IPS DF 19.7 (cell line): ENCODE measurements around the gene ARID1B.
A peak's percentile ranks its signal among the peaks of the same experiment; 100 is the strongest.

ENCODE experiments used
- DNase-seq: peaks from one replicate; pipeline ENCODE4 v3.0.0-alpha.2; 2013; ENCODE audit warnings: low read depth, low spot score

ARID1B gene

DNA sequence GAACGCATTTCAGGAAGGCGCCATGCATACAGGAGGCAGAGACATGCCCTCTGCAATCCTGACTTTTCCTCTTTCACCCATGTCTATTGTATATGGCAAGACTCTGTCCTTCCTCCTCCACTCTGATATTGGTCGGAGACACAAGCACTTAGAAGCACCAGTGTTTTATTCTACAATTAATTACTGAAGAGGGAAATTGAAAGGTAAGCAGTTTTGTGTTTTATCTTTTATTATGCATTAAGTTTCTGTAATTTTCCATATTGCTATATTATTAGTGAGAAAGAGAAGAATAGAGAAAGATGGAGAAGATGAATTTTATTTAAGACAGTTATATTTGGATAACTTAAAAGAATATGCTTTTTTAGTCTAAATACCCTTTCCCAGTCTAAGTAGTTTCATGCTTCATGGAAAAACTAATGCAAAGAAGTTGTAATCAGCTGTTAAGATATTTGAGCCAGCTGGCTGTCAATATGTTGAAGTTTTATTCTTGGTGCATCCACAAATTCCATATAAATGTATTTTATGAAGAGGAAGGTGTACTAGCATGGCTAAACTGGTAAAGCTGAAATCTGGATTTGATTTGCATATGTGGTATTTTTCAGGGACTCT lies 13.6 kb downstream of the ARID1B start:
- no peak for DNase-seq

DNA sequence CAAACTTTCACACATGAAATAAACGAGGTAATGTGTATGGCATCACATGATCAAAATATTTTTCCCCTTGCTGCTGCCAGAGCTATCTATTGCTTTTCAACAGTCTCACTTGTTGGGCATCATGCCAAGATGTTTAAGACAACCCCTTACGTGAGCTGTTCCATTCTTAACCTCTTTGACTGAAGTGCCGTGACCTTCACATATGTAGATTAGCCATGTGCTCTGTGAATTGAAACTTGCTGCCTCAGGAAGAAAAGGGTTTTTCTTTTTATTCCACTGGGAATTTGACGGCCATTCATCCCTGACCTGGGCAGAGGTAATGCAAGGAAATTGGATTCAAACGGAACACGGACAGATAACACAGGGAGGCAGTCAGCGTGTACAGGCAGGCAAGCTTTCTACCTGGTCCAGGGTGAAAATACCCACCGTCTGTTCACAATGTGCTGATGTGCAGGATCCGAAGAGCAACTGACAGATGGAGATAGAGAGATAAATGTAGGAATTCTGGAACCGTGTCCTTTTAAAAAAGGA lies 14.2 kb downstream of the ARID1B start:
- DNase-seq: peak; percentile 35

DNA sequence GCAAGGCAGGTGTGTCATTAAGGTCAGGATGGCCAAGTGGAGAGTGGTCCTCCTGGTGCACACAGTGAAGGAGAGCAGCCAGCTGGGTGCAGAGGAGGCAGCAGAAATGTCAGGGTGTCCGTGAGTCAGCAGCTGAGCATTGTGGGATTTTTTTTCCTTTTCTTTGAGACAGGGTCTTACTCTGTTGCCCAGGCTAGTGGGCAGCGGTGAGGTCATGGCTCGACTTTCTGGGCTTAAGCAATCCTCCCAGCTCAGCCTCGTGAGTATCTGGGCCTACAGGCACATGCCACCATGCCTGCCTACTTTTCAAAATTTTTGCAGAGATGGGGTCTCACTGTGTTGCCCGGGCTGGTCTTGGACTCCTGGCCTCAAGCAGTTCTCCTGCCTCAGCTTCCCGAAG lies 16.0 kb downstream of the ARID1B start:
- no peak for DNase-seq

DNA sequence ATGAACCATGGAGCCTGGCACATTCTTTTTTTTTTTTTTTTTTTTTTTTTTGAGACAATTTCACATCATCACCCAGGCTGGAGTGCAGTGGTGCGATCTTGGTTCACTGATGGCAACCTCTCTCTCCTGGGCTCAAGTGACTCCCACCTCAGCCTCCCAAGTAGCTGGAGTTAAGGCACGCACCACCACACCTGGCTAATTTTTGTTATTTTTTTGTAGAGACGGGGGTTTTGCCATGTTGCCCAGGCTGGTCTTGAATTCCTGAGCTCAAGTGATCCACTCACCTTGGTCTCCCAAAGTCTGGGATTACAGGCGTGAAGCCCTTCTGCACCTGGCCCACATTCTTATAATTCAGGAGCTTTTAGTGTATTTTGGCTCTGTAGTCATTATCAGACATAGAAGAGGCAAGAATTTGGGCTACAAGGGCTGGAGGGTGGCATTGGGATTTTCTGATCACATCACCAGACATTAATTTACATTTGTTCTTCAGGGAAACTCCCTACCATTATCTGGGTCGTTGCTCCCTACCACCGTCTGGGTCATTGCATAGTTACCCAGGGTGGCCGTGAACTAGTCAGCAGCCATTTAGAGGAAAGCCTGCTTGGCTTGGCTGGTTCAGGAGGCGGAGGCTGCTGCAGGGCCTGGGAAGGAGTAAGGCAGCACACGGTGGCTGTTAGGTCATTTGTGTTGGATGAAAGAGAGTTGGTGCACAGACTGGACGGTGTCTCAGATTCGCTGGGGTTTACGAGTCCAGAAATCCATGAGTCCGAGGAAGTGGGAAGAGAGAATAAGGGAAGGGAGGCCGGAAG lies 17.6 kb downstream of the ARID1B start:
- no peak for DNase-seq

DNA sequence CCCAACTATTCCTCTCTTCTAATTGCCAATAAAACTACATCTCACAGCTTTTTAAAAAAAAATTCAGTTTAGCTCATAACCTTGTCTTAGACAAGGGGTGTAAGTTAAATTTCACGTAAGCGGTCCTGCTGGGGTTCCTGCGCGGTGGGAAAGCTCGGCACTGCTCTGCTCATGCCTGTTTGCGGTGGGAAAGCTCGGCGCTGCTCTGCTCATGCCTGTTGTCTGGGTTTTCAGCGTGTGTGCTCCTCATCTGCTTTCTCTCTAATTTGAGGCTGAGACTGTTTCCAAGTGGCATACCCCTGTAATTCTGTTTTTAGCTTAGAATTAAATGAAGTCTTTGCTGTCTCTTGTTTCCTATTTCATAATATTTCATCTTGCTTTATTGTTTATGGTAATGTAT lies 18.6 kb downstream of the ARID1B start:
- no peak for DNase-seq

DNA sequence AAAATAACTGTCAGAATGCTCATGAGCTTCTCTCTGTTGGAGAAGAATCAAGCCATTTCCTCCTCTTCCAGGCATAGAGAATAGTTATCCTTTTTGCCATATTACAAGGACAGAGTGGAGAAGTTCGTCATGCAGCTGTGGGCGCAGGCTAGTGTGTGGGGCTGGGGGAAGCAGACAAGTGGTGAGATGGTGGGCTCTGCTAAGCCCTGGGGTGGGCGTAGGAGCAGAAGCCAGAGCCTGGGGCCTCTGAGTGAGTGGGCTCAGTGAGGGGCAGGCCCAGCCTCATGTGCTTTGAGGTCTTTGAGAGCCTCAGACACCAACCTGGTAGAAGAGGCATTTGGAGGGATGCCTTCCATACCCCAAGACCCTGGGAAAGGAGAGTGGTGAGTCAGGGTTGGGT lies 19.4 kb downstream of the ARID1B start:
- no peak for DNase-seq

DNA sequence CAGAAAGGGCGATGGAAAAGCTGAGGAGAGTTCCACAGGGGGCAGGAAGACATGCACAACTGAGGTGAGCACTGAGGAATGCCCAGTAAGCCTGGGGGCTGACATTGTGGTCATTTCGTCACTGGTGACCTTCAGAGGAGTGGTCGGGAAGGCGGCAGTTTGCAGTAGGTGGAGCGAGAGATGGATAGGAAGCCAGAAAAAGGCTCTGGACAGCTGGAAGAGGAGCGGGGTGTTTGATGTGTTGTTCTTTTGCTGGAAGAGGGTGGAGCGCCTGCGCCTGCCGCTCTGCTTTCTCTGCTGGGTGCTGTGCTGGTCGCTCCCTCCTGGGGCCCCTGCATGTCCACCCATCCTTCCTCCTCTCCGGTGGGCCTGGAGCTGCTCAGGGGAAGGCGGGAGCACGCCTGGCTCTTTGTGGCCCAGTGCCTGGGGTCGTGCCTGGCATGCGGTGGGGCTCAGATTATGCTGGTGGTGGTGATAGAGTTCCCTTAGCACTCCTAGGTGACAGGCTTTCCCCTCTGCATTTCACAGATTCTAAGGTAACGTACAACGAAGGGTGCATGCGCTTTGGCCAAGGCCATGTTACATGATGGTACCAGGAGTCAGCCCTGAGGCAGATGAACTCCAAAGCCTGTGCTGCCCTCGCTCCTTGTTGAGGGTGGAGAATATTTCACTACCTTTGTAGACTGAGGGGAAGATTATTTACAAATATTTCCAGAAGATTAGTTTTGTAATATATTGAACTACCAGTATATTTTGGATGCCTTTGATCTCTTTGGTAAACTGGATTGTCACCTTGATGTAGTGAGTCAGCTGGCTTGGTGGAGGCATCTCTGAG lies 20.9 kb downstream of the ARID1B start:
- DNase-seq: no peak

DNA sequence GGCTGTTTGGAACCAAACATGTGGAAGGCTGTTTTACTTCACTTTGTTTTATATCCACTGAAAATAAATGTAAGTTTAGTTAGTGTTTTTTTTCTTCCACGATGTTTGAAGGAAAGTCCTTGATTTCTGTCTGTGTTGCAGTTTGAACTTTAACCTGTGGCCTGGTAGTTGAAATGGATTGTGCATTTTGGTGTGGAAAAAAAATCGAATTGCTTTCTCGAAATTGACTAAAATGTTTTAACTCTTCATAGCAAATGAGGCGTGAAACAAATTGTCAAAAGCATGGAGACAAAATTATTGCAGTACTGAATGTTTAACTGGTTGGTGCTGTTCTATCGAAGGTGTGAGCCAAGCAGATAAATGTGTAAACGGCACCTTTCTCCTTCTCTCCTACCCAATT lies 24.5 kb downstream of the ARID1B start:
- no peak for DNase-seq

DNA sequence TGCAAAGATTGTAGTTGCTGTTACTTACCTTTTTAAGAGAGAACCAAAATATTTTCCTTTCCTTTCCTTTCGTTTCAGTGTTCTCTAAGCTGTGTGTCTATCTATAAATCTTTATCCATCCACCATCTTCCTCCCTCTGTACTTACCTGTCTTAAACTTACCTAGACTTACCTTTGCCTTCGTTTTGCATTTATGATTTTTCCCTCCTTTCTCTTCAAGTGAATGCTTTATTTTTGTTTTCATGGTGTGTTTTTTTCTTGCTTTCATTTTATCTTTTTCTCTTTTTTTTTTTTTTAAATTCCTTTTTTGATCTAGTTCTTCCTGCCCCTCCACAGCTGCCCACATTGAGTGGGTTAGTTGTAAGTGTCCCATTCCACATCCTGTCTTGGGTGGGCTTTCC lies 26.2 kb downstream of the ARID1B start:
- DNase-seq: no peak

DNA sequence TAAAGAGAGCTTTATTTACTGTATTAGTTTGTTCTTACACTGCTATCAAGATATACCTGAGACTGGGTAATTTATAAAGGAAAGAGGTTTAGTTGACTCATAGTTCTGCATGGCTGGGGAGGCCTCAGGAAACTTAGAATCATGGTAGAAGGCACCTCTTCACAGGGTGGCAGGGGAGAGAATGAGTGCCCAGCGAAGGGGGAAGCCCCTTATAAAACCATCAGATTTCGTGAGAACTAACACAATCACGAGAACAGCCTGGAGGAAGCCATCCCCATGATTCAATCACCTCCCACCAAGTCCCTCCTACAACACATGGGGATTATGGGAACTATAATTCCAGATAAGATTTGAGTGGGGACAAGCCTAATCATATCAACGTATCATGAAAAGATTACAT lies 27.2 kb downstream of the ARID1B start:
- DNase-seq: no peak

DNA sequence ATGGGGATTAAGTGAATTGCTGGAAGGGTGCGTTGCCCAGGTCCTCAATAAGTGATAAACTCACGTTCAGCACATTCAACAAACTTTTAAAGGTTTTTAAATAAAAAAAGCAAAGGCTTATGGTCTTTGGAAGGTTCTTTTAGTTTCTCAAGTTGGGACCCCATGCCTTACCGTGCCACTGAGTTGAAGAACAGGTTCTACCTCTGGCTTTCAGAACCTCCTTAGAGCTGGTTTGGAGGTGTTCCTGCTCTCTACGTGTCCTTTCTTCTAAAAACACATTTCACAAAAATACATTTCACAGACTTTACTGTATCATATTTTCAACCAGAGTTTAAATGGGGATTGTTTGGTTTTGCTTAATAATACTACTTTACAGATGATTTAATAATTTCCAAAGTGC lies 29.0 kb downstream of the ARID1B start:
- DNase-seq: no peak

DNA sequence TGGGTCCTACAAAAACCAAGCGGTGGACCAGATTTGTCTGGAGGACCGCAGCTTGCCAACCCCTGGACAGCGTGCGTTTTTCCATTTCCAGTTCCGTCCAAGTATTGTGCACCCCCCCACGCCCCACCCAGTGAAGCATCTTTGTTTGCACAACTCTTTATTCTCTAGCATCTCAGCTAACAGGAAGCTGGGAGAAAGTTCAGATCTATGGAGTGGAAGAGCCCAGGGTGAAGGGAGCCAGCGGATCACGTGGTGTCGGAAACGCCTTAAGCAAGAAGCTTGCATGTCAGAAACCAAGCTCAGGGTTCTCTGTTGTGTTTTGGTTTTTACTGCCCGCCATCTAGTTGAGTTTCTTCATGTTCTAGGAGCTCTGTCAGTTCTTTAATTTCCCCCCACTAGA lies 29.9 kb downstream of the ARID1B start:
- no peak for DNase-seq

DNA sequence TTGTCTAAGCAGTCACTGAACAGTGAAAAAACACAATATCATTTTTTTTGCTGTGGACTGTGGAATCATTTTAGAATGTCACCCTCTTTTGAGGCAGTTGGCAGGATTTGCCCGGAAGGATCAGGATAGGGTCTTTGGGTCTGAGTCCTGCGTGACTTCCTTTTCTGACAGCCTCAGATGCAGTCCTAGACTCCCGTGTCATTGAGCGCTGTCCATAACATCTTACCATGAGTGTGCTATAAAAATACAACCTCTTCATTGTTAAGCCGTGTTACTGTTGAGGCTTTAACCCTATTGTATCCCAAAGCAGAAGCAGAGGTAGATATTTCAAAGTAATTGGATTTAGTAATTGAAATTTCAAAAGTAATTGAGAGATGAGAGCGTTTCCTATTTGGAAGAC lies 30.6 kb downstream of the ARID1B start:
- DNase-seq: no peak

DNA sequence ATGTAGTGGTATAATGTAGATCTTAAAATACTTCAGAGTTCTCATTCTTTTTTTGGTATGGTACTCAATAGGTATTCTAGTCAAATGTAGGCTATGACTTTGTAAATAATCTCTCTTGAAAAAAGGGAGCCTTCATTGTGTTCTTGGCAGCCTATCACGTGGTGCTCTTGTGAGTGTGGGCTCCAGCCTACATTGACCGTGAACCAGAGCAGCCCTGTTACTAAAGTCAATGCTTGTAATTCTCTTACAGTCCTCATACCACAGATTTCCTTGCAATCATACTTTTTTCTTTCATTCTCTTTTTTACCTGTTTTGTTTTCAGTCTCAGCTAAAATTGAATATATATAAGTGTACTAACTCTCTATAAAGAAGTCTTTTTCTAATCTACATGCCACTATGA lies 31.1 kb downstream of the ARID1B start:
- no peak for DNase-seq

DNA sequence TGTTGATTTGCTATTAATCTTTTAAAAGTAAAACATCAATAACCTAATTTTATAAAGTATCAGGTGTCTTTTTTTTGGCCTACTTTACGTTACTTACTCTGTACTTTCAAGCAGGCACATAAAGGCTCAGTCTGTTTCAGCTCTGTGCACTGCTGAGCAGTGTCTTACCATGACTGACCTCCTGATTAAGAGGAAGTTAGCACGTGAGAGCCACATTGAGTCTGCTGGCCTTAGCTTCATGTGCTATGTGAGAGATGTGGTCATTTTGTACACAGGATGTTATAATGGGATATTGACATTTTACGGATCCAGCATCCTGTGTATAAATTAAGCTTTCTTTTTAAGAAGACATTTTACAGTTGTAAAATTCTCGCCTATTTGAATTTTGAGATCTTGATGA lies 31.9 kb downstream of the ARID1B start:
- DNase-seq: no peak

DNA sequence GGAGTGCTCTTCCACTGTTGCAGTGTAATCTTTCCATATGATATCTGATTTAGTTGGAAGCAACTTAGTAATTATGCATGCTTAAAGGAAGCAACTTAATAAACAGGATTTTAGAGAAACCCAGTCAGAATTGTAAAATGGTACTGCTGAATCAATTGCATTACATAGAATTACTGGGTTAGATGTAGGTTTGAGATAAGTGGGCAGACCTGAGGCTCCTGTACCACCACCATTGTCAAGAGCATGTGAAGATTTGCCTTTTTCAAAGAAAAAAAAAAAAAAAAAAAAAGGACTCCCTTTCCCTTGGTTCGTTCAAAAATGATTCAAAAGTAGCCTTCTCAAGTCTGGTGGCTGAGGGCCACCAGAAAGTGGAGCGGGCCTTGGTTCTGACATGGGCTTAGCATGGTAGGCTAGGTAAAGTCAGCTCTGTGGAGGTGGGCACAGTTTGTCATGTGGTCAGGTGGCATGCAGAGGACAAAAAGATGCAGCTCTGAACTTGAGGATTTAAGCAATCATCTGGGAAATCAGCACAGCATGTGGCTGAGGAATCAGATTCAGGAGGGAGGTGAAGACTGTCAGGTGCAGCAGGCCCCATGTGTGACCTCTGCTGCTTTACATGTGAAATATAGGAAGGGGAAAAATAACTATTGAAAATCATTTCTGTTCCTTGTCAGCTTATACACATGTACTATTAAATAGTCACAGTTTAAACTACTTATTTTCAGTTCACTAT lies 32.4 kb downstream of the ARID1B start:
- no peak for DNase-seq

DNA sequence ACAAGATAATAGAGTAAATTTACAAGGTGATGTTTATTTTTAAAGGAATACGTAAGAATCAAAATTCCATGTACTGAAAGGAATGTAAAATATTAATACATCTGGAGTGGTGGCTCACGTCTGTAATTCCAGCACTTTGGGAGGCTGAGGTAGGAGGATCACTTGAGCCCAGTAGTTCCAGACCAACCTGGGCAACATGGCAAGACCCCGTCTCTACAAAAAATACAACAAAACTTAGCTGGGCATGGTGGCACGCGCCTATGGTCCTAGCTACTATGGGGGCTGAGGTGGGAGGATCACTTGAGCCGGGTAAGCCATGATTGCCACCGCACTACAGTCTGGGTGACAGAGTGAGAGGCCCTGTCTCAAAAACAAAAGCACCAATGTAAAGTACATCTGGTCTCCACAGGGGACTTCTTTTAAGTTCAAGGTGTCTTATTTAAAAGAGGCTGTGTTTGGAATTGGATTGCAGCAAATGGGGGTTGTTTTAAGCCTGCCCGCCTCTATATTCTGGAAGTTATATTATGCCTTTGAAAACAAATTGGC lies 36.9 kb downstream of the ARID1B start:
- no peak for DNase-seq

DNA sequence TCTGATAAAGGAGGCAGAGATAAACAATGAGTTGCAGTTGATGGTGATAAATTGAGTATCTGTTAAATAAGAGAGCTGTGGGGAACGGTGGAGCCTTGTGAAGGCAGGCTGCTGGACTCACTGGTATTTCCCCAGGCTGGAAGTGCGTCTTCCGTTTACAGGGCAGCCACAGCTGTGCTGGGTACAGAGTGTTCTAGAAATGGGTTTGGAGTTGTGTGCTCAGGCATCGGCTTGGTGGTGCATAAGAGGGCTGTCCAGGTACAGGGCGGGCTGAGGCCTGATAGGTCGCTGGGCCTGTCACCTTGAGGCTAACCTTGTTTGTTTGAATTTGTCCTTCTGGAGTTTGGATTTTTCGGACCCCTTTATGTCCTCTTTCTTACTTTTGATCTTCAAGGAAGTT lies 39.3 kb downstream of the ARID1B start:
- no peak for DNase-seq

DNA sequence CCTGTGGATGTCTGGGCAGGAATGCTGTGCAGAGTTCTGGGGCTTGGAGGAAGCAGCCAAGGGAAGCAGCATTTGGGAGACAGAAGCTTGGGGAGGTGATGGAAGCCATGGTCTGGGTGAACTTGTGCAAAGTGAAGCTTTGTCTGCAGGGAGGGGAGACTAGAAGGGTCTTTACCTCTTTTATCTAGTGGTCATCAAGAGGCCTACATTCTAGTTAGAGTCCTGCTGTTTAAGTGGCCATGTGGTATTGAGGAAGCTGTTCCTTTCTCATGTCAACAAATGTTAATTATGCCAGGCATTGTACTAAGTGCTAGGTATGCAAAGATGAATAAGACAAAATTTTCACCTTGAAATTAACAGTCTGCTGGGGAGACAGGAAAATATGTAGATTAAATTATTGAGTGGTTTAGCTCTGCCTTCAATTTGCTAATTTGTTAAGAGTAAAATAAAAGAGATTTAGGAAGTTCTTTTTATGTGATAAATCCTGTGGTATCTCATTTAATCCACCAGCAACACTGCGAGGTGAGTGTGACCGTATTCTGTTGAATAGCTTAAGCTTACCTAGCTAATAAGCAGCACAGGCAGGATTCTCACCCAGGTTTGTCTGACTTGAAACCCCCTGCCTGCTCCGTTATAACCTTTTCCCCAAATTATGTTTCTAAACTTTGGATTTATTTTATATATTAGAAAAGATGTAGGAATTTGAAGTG lies 43.1 kb downstream of the ARID1B start:
- no peak for DNase-seq

DNA sequence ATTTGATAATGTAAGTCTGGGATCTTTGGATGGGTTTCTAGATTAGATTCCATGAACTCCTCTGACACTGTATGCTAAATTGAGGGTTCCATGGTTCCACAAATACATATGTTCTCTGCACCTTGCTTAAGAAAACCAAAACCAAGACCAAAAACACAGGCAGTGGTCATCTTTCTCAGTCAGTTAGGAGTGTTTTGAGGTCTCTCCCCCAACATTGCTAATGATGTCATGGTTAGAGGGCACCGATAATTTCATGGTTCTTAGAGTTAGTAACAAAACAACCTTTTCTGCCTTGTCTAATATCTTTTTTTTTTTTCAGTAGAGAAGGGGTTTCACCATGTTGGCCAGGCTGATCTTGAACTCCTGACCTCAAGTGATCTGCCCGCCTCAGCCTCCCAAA lies 44.5 kb downstream of the ARID1B start:
- DNase-seq: no peak

DNA sequence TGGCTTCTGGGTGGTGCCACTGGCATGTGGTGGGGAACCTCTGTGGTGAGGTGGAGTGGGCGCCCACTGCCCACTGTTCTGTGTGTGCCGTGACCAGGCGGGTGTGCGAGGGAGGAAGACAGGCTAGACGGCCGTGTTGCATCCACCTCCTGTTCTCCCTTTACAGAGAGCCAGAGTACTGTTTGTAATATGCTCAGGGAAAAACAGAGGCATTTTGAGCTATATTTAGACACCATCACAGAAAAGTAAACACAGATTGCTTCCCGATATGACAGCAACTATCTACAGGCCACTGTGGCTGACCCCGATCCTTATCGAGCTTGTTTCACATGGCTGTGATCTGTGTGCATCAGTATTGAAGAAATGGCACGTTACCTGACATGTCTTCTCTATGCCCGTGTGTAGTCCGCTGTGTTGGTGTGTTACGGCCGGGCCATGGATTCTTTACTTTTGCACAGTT lies 45.6 kb downstream of the ARID1B start:
- no peak for DNase-seq
